Coronary artery (tissue), 2 donors: ENCODE measurements around the gene RPRD1A.

ENCODE experiments used
- DNase-seq: peaks from one replicate; pipeline ENCODE4 v3.0.0-alpha.2; 2017; ENCODE audit warnings: low spot score
- H3K27ac ChIP-seq, 2 donors: fragments of 200-600 bp; sonication (generic); one replicate each; pipeline ENCODE4 v1.5.1; 2016 to 2019
- H3K4me3 ChIP-seq: fragments of 200-600 bp; sonication (generic); 2 replicates; pipeline ENCODE4 v1.5.1; 2016; ENCODE audit warnings: mild to moderate bottlenecking, moderate library complexity
- TF ChIP-seq, protein P1 (sequence below): fragments of 200-600 bp; sonication (generic); IDR thresholded peaks from one replicate; pipeline ENCODE4 v1.5.1; 2019; ENCODE audit warnings: antibody characterized with exemption

RPRD1A gene

DNA sequence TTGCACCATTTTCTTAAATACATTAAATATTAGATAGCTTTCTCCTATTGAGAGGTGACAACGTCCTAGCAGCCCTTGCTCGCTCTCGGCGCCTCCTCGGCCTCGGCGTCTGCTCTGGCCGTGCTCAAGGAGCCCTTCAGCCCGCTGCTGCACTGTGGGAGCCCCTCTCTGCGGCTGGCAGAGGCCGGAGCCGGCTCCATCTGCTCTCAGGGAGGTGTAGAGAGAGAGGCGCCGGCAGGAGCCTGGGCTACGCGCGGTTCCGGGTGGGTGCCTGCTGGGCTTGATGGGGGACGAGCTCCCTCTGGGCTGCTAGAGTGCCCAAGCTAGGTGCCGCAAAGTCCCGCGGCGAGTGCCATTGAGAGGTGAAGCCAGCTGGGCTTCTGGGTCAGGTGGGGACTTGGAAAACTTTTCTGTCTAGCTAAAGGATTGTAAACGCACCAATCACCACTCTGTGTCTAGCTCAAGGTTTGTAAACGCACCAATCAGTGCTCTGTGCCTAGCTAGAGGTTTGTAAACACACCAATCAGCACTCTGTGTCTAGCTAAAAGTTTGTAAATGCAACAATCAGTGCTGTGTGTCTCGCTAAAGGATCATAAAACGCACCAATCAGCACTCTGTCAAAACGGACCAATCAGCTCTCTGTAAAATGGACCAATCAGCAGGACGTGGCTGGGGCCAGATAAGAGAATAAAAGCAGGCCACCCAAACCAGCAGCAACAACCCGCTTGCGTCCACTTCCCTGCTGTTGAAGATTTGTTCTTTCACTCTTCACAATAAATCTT, 3.1 kb downstream of the RPRD1A start:
- TF ChIP-seq, protein P1, sequence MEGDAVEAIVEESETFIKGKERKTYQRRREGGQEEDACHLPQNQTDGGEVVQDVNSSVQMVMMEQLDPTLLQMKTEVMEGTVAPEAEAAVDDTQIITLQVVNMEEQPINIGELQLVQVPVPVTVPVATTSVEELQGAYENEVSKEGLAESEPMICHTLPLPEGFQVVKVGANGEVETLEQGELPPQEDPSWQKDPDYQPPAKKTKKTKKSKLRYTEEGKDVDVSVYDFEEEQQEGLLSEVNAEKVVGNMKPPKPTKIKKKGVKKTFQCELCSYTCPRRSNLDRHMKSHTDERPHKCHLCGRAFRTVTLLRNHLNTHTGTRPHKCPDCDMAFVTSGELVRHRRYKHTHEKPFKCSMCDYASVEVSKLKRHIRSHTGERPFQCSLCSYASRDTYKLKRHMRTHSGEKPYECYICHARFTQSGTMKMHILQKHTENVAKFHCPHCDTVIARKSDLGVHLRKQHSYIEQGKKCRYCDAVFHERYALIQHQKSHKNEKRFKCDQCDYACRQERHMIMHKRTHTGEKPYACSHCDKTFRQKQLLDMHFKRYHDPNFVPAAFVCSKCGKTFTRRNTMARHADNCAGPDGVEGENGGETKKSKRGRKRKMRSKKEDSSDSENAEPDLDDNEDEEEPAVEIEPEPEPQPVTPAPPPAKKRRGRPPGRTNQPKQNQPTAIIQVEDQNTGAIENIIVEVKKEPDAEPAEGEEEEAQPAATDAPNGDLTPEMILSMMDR, result no peak
- Histone ChIP-seq H3K27ac (no peak overlapping the region), H3K4me3 (no peak overlapping the region)
- DNase-seq, result no peak

DNA sequence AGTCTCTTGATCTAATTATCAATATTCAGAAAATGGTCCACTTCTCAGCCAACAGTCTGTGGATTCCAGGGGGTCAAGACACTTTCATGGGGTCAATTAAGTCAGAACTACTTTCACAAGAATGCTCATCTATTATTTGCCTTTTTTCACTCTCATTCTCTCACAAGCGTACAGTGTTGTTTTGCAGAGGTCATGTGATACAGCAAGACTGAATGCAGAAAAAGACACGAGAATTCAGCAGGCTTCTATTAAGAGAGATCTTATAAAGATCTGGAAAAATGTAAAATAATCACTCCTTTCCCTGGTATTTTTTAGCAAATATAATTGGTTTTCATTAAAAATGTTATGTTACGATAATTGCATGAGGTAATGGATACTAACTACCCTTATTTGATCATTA, 8.7 kb downstream of the RPRD1A start:
- DNase-seq, result no peak
- Histone ChIP-seq H3K27ac (no peak overlapping the region), H3K4me3 (no peak overlapping the region)
- TF ChIP-seq, protein P1, result no peak

DNA sequence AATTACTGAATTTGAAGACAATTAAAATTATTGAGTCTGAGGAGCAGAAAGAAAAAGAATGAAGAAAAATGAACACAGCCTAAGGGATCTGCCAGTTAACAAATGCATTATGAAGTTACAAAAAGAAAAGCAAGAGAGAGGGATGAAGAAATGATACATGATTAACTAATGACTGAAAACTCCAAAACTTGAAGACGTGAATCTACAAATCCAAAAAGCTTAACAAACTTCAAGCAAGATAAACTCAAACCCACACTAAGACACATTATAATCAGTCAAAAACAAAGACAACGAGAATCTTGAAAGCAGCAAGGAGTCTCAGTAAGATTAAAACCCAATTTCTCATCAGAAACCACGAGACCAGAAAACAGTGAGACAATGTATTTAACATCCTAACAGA, 15.6 kb downstream of the RPRD1A start:
- TF ChIP-seq, protein P1, result no peak
- Histone ChIP-seq H3K27ac (no peak overlapping the region), H3K4me3 (no peak overlapping the region)
- no peak for DNase-seq

DNA sequence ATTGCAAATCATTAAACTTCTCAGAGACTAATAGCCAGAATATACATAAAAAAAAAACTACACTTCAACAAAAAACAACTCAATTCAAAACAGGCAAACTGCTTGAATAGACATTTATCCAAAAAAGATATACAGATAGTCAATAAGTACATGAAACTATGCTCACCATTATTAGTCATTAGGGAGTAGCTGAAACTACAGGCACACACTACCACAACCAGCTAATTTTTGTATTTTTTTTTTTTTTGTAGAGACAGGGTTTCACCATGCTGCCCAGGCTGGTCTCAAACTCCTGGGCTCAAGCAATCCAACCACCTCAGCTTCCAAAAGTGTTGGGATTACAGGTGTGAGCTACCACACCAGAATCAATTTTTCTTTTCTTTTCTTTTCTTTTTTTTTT, 16.9 kb downstream of the RPRD1A start:
- no peak for DNase-seq
- no peak overlapping the region for H3K4me3 ChIP-seq
- TF ChIP-seq, protein P1, result no peak
- H3K27ac ChIP-seq, result no peak overlapping the region

DNA sequence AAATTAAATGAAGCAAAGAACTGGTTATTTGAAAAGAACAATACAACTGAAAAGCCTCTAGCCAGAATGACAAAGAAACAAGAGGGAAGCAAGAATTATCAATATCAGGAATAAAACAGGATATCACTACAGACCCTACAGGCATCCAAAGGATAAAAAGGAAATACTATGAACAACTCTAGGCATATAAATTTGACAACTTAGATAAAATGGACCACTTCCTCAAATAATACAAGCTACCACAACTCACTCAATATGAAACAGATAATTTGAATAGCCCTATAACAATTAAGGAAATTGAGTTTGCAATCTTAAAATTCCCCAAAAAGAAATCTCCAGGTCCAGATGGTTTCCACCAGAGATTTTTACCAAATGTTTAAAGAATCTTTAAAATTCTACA, 19.8 kb downstream of the RPRD1A start:
- TF ChIP-seq, protein P1, result no peak

DNA sequence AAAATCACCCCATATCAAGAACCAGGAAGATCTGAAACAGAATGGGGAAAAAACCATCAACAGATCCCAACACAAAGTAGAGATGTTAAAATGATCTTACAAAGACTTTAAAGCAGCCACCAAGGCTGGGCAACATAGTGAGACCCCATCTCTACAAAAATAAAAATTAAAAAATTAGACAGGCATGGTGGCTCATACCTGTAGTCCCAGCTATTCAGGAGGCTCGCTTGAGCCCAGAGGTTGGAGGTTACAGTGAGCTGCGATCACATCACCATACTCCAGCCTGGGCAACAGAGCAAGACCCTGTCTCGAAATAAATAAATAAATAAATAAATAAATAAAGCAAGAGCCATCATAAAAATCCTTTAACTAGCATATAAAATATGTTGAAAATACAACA, 20.5 kb downstream of the RPRD1A start:
- TF ChIP-seq, protein P1, result no peak
- DNase-seq, result no peak
- Histone ChIP-seq H3K27ac (no peak overlapping the region), H3K4me3 (no peak overlapping the region)

More for the DNA sequence above, 19.8 kb downstream of the RPRD1A start:
- no peak overlapping the region for H3K4me3 ChIP-seq
- H3K27ac ChIP-seq, result no peak overlapping the region
- DNase-seq, result no peak
